ENCODE results near the gene DACH2. TPM values are rescaled to one million over a fixed set of nuclear protein-coding genes. Genes with fewer than 3 reads are reported as not detected.

Gene DACH2
- total RNA-seq, 2 donors from 2014 or later: 0.23 to 0.40 TPM

GRCh38 chrX:86370927-86371326 is 222.7 kb downstream of the DACH2 start:
- WGBS: 63% methylated on average over 1 of the region's 1 CpG
- intact Hi-C loops (cut with DNase I): no loop called here
- Histone ChIP-seq H3K27ac (no peak overlapping the region), H3K27me3 (replicated peaks; ENCODE audit: insufficient read depth) (no peaks in the 10 kb centered on the region), H3K9me3 (no peaks in the 10 kb centered on the region), H3K4me1 (replicated peaks) (no peaks in the 10 kb centered on the region), H3K36me3 (no peaks in the 10 kb centered on the region), H3K4me3 (no peak overlapping the region)
- TF ChIP-seq POLR2A (IDR thresholded peaks at IDR 0.05): no peak
- TF ChIP-seq CTCF (IDR thresholded peaks at IDR 0.05): no peak
- no peak for TF ChIP-seq POLR2AphosphoS5 (IDR thresholded peaks at IDR 0.05)
- no peak for DNase-seq (ENCODE audit: low spot score)

GRCh38 chrX:86379209-86379608 is 231.0 kb downstream of the DACH2 start:
- Histone ChIP-seq H3K4me3 (no peak overlapping the region), H3K27ac (no peak overlapping the region), H3K27me3 (replicated peaks; ENCODE audit: insufficient read depth) (no peaks in the 10 kb centered on the region), H3K36me3 (no peaks in the 10 kb centered on the region), H3K4me1 (replicated peaks) (no peaks in the 10 kb centered on the region), H3K9me3 (no peaks in the 10 kb centered on the region)
- TF ChIP-seq POLR2AphosphoS5 (IDR thresholded peaks at IDR 0.05) (no peak), POLR2A (IDR thresholded peaks at IDR 0.05) (no peak), CTCF (IDR thresholded peaks at IDR 0.05) (no peak)
- DNase-seq (ENCODE audit: low spot score): no peak
- intact Hi-C loops (cut with DNase I): no loop called here

GRCh38 chrX:86383681-86384540 is 235.7 kb downstream of the DACH2 start:
- Histone ChIP-seq H3K4me1 (replicated peaks) (no peaks in the 10 kb centered on the region), H3K27ac (no peak overlapping the region), H3K27me3 (replicated peaks; ENCODE audit: insufficient read depth) (no peaks in the 10 kb centered on the region), H3K36me3 (no peaks in the 10 kb centered on the region), H3K4me3 (no peak overlapping the region), H3K9me3 (no peaks in the 10 kb centered on the region)
- DNase-seq (ENCODE audit: low spot score): no peak
- 48% methylated on average over 3 of the region's 3 CpGs for WGBS
- TF ChIP-seq POLR2AphosphoS5 (IDR thresholded peaks at IDR 0.05) (no peak), CTCF (IDR thresholded peaks at IDR 0.05) (no peak), POLR2A (IDR thresholded peaks at IDR 0.05) (no peak)
- intact Hi-C loops (cut with DNase I): no loop called here

- no peak for TF ChIP-seq POLR2A (IDR thresholded peaks at IDR 0.05)
- TF ChIP-seq POLR2AphosphoS5 (IDR thresholded peaks at IDR 0.05): no peak
- TF ChIP-seq CTCF (IDR thresholded peaks at IDR 0.05): no peak
- intact Hi-C loops (cut with DNase I): no loop called here
- H3K4me3 ChIP-seq: no peak overlapping the region
- H3K36me3 ChIP-seq: no peaks in the 10 kb centered on the region
- no peak overlapping the region for H3K27ac ChIP-seq
- H3K4me1 ChIP-seq (replicated peaks): no peaks in the 10 kb centered on the region
- 34% methylated on average over 4 of the region's 4 CpGs for WGBS
- no peaks in the 10 kb centered on the region for H3K9me3 ChIP-seq
- DNase-seq (ENCODE audit: low spot score): no peak
- no peaks in the 10 kb centered on the region for H3K27me3 ChIP-seq (replicated peaks; ENCODE audit: insufficient read depth)
Observed at GRCh38 chrX:86407371-86407770, 259.1 kb downstream of the DACH2 start.

- 63% methylated on average over 1 of the region's 1 CpG for WGBS
- H3K27ac ChIP-seq: no peak overlapping the region
Observed at GRCh38 chrX:86421771-86422170, 273.5 kb downstream of the DACH2 start.

More at GRCh38 chrX:86421771-86422170, 273.5 kb downstream of the DACH2 start:
- Histone ChIP-seq H3K4me1 (replicated peaks) (no peaks in the 10 kb centered on the region), H3K9me3 (no peaks in the 10 kb centered on the region), H3K27me3 (replicated peaks; ENCODE audit: insufficient read depth) (no peaks in the 10 kb centered on the region), H3K4me3 (no peak overlapping the region), H3K36me3 (no peaks in the 10 kb centered on the region)
- intact Hi-C loops (cut with DNase I): no loop called here
- TF ChIP-seq POLR2AphosphoS5 (IDR thresholded peaks at IDR 0.05) (no peak), POLR2A (IDR thresholded peaks at IDR 0.05) (no peak), CTCF (IDR thresholded peaks at IDR 0.05) (no peak)
- no peak for DNase-seq (ENCODE audit: low spot score)

Data from prostate gland (tissue), 2 donors.